ENCODE measurements around the gene TFAP2A. TPM values are rescaled to one million over a fixed set of nuclear protein-coding genes. Genes with fewer than 3 reads are reported as not detected.

Gene TFAP2A
- total RNA-seq, 1 donor from 2014 or later: not detected

DNA sequence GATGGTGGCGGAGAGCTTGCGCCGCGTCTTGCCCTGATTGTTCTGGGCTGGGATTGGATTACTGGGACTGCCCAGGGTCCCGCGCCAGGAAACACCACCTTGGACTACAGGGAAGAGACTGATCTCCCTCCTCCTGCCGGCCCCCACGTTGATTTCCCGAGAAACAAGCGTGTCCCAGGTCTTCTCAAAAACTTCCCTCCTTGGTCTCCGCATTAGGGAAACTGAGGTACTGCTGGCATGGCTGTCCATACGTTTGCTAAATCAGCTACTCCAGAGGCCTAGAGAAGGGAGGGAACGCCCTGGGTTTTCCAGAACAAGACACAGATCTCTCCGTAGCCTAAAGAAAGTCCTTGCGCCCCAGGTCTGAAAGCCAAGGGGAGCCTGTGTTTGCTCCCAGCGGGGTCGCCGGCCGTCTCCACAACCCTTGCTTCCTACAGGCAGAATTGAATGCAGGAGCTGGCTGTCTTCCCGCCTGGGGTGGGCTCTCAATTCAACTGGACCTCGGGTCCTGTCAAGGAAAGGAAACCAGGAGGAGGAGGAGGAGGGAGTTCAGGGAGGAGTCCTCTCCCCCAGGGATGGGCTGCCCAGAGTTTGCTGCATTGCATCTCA, 29.2 kb downstream of the TFAP2A start:
- Mint-ChIP-seq H3K36me3 (ENCODE audit: low read depth) (peaks cover 8% of the 10 kb centered on the region), H3K27me3 (peaks cover 91% of the 10 kb centered on the region), H3K9me3 (peaks cover 35% of the 10 kb centered on the region), H3K4me1 (peaks cover 4% of the 10 kb centered on the region), H3K4me3 (no peak overlapping the region), H3K27ac (no peak overlapping the region)
- no peak for DNase-seq
- intact Hi-C loops (cut with micrococcal nuclease): loop anchor here (2.0 to 10.0 kb wide), 2 partner anchors 39 to 499 kb away; partner anchors contain the start of genes GCM2 and SYCP2L

DNA sequence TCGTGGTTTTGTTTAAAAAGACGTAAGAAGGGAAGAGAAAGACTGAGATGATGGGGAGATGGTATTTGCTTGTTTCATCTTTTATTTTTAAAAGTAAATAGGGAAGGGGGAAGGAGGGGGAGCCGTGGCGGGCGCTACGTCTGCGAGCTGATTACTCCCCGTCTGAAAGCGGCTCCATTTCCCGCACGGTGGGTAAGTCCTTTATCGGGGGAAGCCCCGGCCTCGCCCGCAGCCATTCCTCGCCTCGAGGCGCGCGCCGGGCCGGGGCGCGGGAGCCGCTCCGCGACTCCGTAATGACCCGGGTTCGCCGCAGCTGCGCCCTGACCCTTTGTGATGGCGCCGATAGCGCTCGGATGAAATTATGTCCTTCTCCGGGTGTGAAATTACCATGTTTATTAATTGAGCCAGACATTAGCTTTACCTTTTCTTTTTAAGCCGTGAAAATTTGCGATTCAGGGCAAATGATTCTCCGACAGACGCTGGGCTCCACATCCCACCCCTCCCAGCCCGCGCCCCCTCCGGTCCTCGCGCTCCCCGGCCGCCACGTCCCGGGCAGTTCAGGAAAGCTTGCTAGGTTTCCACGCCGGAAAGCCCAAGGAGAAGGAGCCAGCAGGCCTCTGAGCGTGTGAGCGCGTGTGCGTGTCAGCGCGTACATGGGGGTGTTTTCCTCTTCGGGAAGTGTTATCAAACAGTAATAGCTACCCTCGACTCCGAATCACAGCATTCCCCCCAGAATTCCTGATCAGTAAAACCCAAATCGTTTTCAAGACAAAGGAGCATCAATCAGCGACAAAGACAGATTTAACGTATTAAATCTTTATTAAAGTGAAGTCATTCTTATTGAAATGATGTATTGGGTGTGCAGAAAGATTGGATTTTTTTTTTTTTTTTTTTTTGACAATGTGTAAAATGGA, 30.0 kb downstream of the TFAP2A start:
- peaks cover 90% of the 10 kb centered on the region for H3K27me3 Mint-ChIP-seq
- DNase-seq: no peak
- peak overlapping the region; percentile 15 for H3K27ac Mint-ChIP-seq
- no peak overlapping the region for H3K4me3 Mint-ChIP-seq
- peaks cover 4% of the 10 kb centered on the region for H3K4me1 Mint-ChIP-seq
- intact Hi-C loops (cut with micrococcal nuclease): loop anchor here (2.0 to 10.0 kb wide), 2 partner anchors 40 to 500 kb away; partner anchors contain the start of genes GCM2 and SYCP2L
- H3K9me3 Mint-ChIP-seq: peaks cover 29% of the 10 kb centered on the region
- H3K36me3 Mint-ChIP-seq (ENCODE audit: low read depth): peaks cover 7% of the 10 kb centered on the region

DNA sequence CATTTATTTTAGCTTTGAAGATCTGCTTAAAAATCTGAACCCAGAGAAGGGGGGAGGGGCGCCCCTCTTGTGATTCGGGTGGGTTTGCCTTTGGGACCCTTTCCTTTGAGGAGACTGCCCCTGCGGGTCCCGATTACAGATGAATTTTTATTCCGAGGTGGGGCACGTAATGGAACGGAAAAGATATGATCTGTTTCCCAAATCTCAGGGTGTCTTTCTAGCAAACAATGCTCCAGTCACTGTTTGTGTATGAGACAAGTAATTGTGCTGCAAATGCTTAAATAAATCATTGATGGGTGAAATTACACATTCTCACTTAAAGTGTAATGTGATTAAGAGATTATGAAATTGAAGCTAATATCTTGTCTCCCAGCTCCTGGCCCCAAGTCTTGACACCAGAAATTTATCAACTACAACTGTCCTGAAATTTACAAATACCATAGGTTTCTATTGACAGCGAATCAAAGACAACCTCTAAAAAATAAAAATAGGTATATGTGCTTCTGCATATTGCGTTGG, 30.7 kb downstream of the TFAP2A start:
- H3K4me1 Mint-ChIP-seq: peaks cover 4% of the 10 kb centered on the region
- peaks cover 24% of the 10 kb centered on the region for H3K9me3 Mint-ChIP-seq
- DNase-seq: no peak
- intact Hi-C loops (cut with micrococcal nuclease): loop anchor here (2.0 to 10.0 kb wide), 2 partner anchors 41 to 501 kb away; partner anchors contain the start of genes GCM2 and SYCP2L
- peaks cover 83% of the 10 kb centered on the region for H3K27me3 Mint-ChIP-seq
- no peak overlapping the region for H3K4me3 Mint-ChIP-seq
- peaks cover 3% of the 10 kb centered on the region for H3K36me3 Mint-ChIP-seq (ENCODE audit: low read depth)
- peak overlapping the region; percentile 15 for H3K27ac Mint-ChIP-seq

DNA sequence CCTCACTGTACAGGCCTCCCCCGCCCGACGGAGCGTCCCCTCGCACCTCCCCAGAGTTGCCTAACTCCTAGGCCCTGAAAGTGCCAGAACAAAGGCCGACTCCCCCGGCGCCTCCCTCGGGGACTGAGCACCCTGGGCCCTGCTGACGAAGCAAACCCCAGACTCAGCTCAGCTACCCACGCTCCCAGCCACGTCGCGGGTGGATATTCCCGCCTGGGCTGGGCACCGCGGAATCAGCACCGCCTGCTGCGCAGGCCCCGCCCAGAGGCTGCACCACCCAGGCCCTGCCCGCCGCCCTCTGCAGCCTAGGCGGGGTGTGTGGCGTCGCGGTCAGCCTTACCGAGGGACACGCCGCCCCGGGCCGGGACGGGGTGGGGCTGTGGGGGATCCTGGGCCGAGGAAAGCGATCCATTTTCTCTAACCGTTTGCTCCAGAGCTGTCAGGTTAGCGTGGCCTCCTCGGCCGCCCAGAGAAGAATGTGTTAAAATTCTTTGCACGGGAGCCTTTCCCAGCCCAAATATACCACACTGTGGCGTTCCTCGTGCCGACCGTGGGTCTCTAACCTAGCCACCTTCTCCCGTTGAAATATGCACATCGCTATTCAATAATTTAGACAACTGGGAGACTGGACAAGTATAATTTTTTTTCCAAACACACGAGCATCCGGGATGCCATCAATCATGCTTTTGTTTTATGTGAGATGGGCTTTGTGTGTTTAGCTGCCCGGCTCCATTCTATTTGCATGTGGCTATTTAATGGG, 31.4 kb downstream of the TFAP2A start:
- H3K27me3 Mint-ChIP-seq: peaks cover 76% of the 10 kb centered on the region
- H3K36me3 Mint-ChIP-seq (ENCODE audit: low read depth): peaks cover 2% of the 10 kb centered on the region
- no peak for DNase-seq
- intact Hi-C loops (cut with micrococcal nuclease): loop anchor here (2.0 to 10.0 kb wide), 2 partner anchors 41 to 501 kb away; partner anchors contain the start of genes GCM2 and SYCP2L
- H3K27ac Mint-ChIP-seq: peak overlapping the region; percentile 15
- no peak overlapping the region for H3K4me3 Mint-ChIP-seq
- H3K4me1 Mint-ChIP-seq: peaks cover 4% of the 10 kb centered on the region
- peaks cover 19% of the 10 kb centered on the region for H3K9me3 Mint-ChIP-seq

DNA sequence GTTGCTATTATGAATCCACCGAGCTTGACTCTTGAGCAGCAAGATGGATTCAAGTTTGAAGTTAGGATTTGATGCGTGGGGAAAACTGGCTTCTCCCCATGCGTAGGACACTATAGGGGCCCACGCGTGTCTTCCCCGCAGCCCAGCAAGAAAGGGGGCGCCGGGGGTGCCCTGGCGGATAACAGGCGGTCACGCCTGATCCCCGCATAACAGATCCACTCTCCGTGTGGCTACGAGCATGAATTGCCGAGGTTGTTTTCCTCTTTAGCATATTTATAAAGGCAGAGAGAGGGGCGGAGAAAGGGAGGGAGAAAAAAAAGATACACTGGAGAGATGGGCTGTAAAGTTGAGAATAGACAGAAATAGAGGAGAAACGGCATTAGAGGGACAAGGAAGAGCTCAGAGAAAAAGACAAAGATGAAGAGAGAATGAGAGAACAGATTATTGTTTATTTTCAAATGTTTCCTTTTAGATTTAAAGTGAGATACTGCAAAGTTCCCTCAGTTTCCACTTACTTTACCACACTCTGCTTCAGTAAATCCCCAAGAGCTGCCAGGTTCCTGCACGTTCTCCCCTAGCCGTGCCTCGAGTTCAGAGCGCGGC, 32.0 kb downstream of the TFAP2A start:
- H3K36me3 Mint-ChIP-seq (ENCODE audit: low read depth): peaks cover 2% of the 10 kb centered on the region
- H3K27ac Mint-ChIP-seq: peak overlapping the region; percentile 75

DNA sequence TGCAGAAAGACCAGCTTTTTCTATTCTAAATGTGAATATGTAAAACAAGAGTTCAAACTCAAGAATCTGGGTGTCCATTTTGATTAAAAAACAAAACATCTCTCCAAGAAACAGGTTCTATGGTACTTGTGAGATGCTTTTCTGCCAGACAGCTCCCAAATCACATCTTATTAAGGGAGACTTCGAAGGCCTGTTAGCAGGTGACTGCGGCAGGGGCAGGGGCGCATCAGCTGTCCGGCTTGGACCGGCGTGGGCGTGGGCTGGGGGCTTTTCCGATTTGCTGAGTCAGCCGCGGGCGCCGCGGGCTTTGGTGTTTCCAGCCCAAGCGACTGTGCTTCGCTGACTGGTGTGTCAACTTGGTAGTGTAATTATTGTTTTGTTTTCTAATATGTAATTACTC, 32.6 kb downstream of the TFAP2A start:
- Mint-ChIP-seq H3K36me3 (ENCODE audit: low read depth) (peaks cover 2% of the 10 kb centered on the region), H3K4me1 (peaks cover 4% of the 10 kb centered on the region), H3K4me3 (no peak overlapping the region), H3K9me3 (peaks cover 18% of the 10 kb centered on the region), H3K27ac (peak overlapping the region; percentile 9), H3K27me3 (peaks cover 66% of the 10 kb centered on the region)
- intact Hi-C loops (cut with micrococcal nuclease): loop anchor here (10.0 kb wide), 1 partner anchor 502 kb away; the partner anchor contains the start of genes GCM2 and SYCP2L
- no peak for DNase-seq

More for the DNA sequence above, 32.0 kb downstream of the TFAP2A start:
- intact Hi-C loops (cut with micrococcal nuclease): loop anchor here (10.0 kb wide), 1 partner anchor 502 kb away; the partner anchor contains the start of genes GCM2 and SYCP2L
- Mint-ChIP-seq H3K4me3 (no peak overlapping the region), H3K27me3 (peaks cover 69% of the 10 kb centered on the region), H3K9me3 (peaks cover 18% of the 10 kb centered on the region), H3K4me1 (peaks cover 4% of the 10 kb centered on the region)
- no peak for DNase-seq

- no peak overlapping the region for H3K4me3 Mint-ChIP-seq
- peaks cover 15% of the 10 kb centered on the region for H3K9me3 Mint-ChIP-seq
- no peak overlapping the region for H3K27ac Mint-ChIP-seq
- peaks cover 4% of the 10 kb centered on the region for H3K4me1 Mint-ChIP-seq
- H3K27me3 Mint-ChIP-seq: peaks cover 61% of the 10 kb centered on the region
- H3K36me3 Mint-ChIP-seq (ENCODE audit: low read depth): peaks cover 2% of the 10 kb centered on the region
- no peak for DNase-seq
- intact Hi-C loops (cut with micrococcal nuclease): loop anchor here (10.0 kb wide), 1 partner anchor 503 kb away; the partner anchor contains the start of genes GCM2 and SYCP2L
These were observed 33.1 kb downstream of the TFAP2A start for GRCh38 chr6:10381830-10382208.

DNA sequence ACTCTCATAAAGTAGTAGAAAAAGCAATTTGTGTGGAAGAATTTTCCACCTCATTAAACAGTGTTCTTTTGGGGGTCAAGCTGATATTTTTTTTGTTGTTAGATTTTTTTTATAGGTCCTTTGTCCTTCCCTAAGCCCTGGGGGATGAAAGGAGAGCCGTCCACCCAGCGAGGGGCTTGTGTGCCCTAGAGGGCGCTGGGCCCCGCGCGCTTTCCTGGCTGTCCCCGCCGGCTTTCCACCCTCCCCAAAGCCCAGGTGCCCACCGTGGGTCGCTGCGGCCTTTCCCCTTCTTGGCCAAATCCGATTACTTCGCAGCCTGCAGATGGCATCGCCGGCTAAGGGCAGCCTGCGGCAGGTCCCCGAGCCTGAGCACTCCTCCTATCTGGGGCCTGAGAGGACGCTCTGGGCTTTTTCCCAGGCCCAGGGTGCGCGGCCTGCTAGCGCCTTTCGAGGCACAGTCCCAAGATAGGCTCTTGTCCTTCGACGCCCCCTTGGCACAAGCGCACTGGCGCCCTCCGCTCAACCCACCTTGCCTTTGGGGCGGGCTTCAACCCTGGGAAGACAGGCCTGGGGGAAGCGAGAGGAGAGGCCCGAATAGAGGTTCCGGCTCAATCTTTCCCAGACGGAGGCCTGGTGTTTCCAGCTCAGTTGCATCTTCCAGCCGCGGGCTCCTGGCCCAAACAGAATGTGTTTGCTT, 33.6 kb downstream of the TFAP2A start:
- H3K4me3 Mint-ChIP-seq: no peak overlapping the region
- peaks cover 56% of the 10 kb centered on the region for H3K27me3 Mint-ChIP-seq
- H3K9me3 Mint-ChIP-seq: peaks cover 9% of the 10 kb centered on the region
- DNase-seq: no peak
- peaks cover 4% of the 10 kb centered on the region for H3K4me1 Mint-ChIP-seq
- intact Hi-C loops (cut with micrococcal nuclease): loop anchor here (10.0 kb wide), 1 partner anchor 504 kb away; the partner anchor contains the start of genes GCM2 and SYCP2L
- H3K27ac Mint-ChIP-seq: no peak overlapping the region
- H3K36me3 Mint-ChIP-seq (ENCODE audit: low read depth): peaks cover 2% of the 10 kb centered on the region

DNA sequence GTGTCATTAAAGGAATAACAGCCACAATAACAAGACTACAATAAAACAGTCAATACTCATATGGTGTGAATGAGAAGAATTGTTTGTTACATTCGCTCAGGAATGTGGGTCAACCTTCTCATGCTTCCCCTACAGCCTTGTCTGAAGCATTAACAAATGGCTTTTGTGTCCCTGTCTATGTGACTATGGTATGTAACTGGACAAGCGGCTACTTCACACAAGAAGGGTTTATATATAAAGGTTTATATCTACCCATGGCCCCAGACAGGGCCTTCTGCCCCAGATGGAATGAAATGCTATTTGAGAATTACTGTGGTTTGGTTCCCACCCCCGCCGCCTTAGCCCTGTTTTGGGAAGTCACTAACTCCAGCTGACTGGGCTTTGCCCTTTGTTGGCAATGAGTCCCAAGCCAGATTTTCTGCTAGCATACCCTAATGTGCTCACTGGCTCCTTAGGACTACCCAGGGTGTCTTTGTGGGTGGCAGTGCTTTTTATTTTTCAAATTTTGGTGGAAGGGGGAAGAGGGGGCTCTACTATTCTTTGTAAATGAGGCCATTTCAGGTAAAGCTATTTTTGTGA, 39.4 kb downstream of the TFAP2A start:
- Mint-ChIP-seq H3K9me3 (no peaks in the 10 kb centered on the region), H3K27ac (no peak overlapping the region), H3K27me3 (peaks cover 5% of the 10 kb centered on the region), H3K4me1 (no peaks in the 10 kb centered on the region), H3K4me3 (no peak overlapping the region), H3K36me3 (ENCODE audit: low read depth) (no peaks in the 10 kb centered on the region)
- DNase-seq: no peak
- intact Hi-C loops (cut with micrococcal nuclease): no loop called here

GRCh38 chr6:10373642-10374359, 41.1 kb downstream of the TFAP2A start:
- Mint-ChIP-seq H3K36me3 (ENCODE audit: low read depth) (no peaks in the 10 kb centered on the region), H3K4me1 (no peaks in the 10 kb centered on the region), H3K27me3 (no peaks in the 10 kb centered on the region), H3K9me3 (no peaks in the 10 kb centered on the region), H3K4me3 (no peak overlapping the region), H3K27ac (no peak overlapping the region)
- intact Hi-C loops (cut with micrococcal nuclease): no loop called here
- no peak for DNase-seq

- Mint-ChIP-seq H3K9me3 (peaks cover 2% of the 10 kb centered on the region), H3K27ac (no peak overlapping the region), H3K27me3 (no peaks in the 10 kb centered on the region), H3K4me3 (no peak overlapping the region), H3K36me3 (ENCODE audit: low read depth) (no peaks in the 10 kb centered on the region), H3K4me1 (no peaks in the 10 kb centered on the region)
- intact Hi-C loops (cut with micrococcal nuclease): no loop called here
- DNase-seq: no peak
These were observed 45.0 kb downstream of the TFAP2A start for GRCh38 chr6:10369896-10370295.

DNA sequence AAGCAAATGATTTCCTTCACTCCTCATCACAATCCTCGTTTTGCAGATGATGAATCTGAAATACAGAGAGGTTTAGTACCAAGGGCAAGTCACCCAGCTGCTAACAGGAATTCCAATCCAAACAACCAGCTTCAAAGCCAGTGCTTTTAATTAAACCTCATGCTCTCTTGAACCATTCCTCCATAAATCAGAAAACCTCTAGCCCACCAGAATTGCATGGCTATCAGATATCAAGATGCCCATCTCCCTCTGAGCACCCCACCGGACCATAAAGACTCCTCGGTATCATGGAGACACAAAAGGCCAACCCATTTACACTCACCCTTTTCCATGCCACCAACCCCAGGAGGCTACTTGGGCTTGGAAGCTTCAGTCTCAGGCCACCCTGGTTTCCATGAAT, 46.0 kb downstream of the TFAP2A start:
- no peaks in the 10 kb centered on the region for H3K36me3 Mint-ChIP-seq (ENCODE audit: low read depth)
- intact Hi-C loops (cut with micrococcal nuclease): no loop called here
- H3K4me1 Mint-ChIP-seq: no peaks in the 10 kb centered on the region
- no peak overlapping the region for H3K4me3 Mint-ChIP-seq
- peaks cover 4% of the 10 kb centered on the region for H3K9me3 Mint-ChIP-seq
- no peak for DNase-seq
- H3K27ac Mint-ChIP-seq: no peak overlapping the region
- H3K27me3 Mint-ChIP-seq: no peaks in the 10 kb centered on the region
